Colonic mucosa (tissue), 4 donors: ENCODE measurements around the gene SIAH2. TPM values are rescaled to one million over a fixed set of nuclear protein-coding genes. Genes with fewer than 3 reads are reported as not detected.
"Not testable (repeated sequence)": the region's sequence is repeated elsewhere in the genome, so short reads cannot be mapped to it uniquely, and the experiment has no call there.

Experiments used
- DNase-seq: peaks from one replicate; pipeline ENCODE4 v3.0.0-alpha.2; 2020
- H3K27ac ChIP-seq: fragments of 200-600 bp; one replicate; pipeline ENCODE4 v1.8.0; 2021
- H3K27me3 ChIP-seq: fragments of 200-600 bp; one replicate; pipeline ENCODE4 v1.8.0; 2021
- H3K36me3 ChIP-seq: fragments of 200-600 bp; one replicate; pipeline ENCODE4 v1.8.0; 2021
- H3K4me1 ChIP-seq: fragments of 200-600 bp; one replicate; pipeline ENCODE4 v1.8.0; 2021; ENCODE audit warnings: mild to moderate bottlenecking
- H3K4me3 ChIP-seq: fragments of 200-600 bp; one replicate; pipeline ENCODE4 v1.8.0; 2021
- H3K9ac ChIP-seq, 2 donors: one replicate each; pipeline ENCODE4 v1.7.0; 2013; ENCODE audit warnings: control low read depth in 2 of 2, low read depth in 2 of 2, low read length in 2 of 2
- H3K9me3 ChIP-seq: fragments of 200-600 bp; one replicate; pipeline ENCODE4 v1.8.0; 2021
- intact Hi-C: fragments of 100-400 bp; cut with DNase I; formaldehyde crosslinking; loops from one replicate; pipeline ENCODE4 v1.14.1; 2022
- total RNA-seq, 2 donors: library from RNA; stranded (reverse); fragmentation: NEBNext Ultra II Directional in 1 of 2; extraction: Animal tissue kit (Norgen Biotek cat#: 25700) in 1 of 2; gene quantifications; one replicate each; pipeline ENCODE4 v1.2.1, GENCODE V29; 2021
- TF ChIP-seq, protein P1 (sequence below): fragments of 200-600 bp; IDR thresholded peaks from one replicate; pipeline ENCODE4 v1.8.0; 2022; ENCODE audit warnings: antibody characterized with exemption, mild to moderate bottlenecking
- donor health status: healthy.
- donor health status: DM: no; HTN: no; CAD: no.
- donor health status: DM: no; HTN: no; CAD: no.

SIAH2 gene
- total RNA-seq, 2 donors from 2014 or later = 27.9 to 33.8 TPM

DNA sequence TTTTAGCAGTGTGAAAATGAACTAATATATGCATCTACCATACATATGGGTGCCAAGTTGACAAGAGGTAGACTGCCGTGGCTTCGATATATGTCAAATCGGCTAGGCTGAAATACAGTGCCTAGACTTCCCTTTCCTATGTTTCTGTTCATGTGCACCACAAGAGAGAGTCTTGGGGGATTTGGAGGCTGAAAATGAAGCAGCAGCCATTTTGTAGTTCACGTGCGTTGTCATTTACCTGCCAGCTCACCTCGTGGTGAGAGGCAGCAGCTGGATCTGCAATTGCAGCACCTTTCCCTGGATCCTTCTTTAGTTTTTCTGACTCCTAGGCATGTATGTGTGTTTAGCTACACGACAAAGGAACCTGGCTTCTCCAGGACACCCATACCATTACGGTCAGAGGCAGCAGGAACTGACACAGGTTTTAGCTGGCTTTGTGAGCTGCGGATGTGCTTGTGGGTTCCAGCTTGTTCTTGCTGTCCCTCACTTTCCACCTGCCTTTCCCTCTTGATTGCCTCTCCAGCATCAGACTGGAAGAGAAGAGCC, 40.5 kb upstream of the SIAH2 start:
- intact Hi-C loops = no loop called here
- Histone ChIP-seq H3K4me3 (no peak overlapping the region), H3K27ac (no peak overlapping the region), H3K36me3 (no peaks in the 10 kb centered on the region), H3K27me3 (no peaks in the 10 kb centered on the region), H3K9ac (no peak overlapping the region), H3K9me3 (no peaks in the 10 kb centered on the region), H3K4me1 (no peaks in the 10 kb centered on the region)
- no peak for DNase-seq
- TF ChIP-seq, protein P1, sequence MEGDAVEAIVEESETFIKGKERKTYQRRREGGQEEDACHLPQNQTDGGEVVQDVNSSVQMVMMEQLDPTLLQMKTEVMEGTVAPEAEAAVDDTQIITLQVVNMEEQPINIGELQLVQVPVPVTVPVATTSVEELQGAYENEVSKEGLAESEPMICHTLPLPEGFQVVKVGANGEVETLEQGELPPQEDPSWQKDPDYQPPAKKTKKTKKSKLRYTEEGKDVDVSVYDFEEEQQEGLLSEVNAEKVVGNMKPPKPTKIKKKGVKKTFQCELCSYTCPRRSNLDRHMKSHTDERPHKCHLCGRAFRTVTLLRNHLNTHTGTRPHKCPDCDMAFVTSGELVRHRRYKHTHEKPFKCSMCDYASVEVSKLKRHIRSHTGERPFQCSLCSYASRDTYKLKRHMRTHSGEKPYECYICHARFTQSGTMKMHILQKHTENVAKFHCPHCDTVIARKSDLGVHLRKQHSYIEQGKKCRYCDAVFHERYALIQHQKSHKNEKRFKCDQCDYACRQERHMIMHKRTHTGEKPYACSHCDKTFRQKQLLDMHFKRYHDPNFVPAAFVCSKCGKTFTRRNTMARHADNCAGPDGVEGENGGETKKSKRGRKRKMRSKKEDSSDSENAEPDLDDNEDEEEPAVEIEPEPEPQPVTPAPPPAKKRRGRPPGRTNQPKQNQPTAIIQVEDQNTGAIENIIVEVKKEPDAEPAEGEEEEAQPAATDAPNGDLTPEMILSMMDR = no peak

DNA sequence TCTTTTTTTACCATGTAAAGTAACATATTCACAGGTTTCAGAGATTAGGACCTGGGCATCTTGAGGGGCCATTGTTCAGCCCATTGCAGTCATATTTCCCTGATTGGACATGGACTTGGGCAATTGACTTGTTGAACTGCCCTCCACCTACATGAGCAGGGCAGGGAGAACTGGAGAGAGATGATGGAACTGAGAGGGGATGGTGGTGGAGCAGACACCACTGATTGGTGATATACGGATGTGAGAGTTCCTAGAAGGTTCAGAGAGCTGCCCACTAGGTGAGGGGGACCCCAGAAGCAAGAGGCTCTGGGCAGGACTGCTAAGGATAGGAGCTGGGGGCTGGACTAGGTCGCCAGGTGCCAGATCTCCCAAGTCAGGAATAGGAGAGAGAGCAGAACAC, 37.8 kb upstream of the SIAH2 start:
- no peak for DNase-seq
- Histone ChIP-seq H3K9me3 (no peaks in the 10 kb centered on the region), H3K27ac (no peak overlapping the region), H3K4me3 (no peak overlapping the region), H3K9ac (no peak overlapping the region), H3K27me3 (no peaks in the 10 kb centered on the region), H3K4me1 (no peaks in the 10 kb centered on the region), H3K36me3 (no peaks in the 10 kb centered on the region)
- TF ChIP-seq, protein P1 = no peak
- intact Hi-C loops = no loop called here

GRCh38 chr3:150798122-150798618, 35.2 kb upstream of the SIAH2 start:
- intact Hi-C loops = no loop called here

GRCh38 chr3:150797155-150797554, 34.2 kb upstream of the SIAH2 start:
- H3K27ac ChIP-seq = no peak overlapping the region
- TF ChIP-seq, protein P1 = no peak
- no peaks in the 10 kb centered on the region for H3K36me3 ChIP-seq
- no peak for DNase-seq
- H3K9me3 ChIP-seq = no peaks in the 10 kb centered on the region
- intact Hi-C loops = no loop called here
- H3K27me3 ChIP-seq = no peaks in the 10 kb centered on the region
- H3K9ac ChIP-seq = no peak overlapping the region
- H3K4me3 ChIP-seq = no peak overlapping the region
- H3K4me1 ChIP-seq = no peaks in the 10 kb centered on the region

More at GRCh38 chr3:150798122-150798618, 35.2 kb upstream of the SIAH2 start:
- Histone ChIP-seq H3K9ac (no peak overlapping the region), H3K4me3 (no peak overlapping the region), H3K36me3 (no peaks in the 10 kb centered on the region), H3K27ac (no peak overlapping the region), H3K9me3 (no peaks in the 10 kb centered on the region), H3K4me1 (no peaks in the 10 kb centered on the region), H3K27me3 (no peaks in the 10 kb centered on the region)
- TF ChIP-seq, protein P1 = no peak
- no peak for DNase-seq

GRCh38 chr3:150796527-150796926, 33.6 kb upstream of the SIAH2 start:
- H3K9me3 ChIP-seq, H3K4me1 ChIP-seq, H3K4me3 ChIP-seq, H3K27ac ChIP-seq, H3K36me3 ChIP-seq, intact Hi-C loops, H3K9ac ChIP-seq, DNase-seq, H3K27me3 ChIP-seq: not testable (repeated sequence)

GRCh38 chr3:150793641-150794040, 30.7 kb upstream of the SIAH2 start:
- Histone ChIP-seq H3K4me1 (no peaks in the 10 kb centered on the region), H3K27ac (no peak overlapping the region), H3K9ac (no peak overlapping the region), H3K36me3 (no peaks in the 10 kb centered on the region), H3K4me3 (no peak overlapping the region), H3K9me3 (no peaks in the 10 kb centered on the region), H3K27me3 (no peaks in the 10 kb centered on the region)
- TF ChIP-seq, protein P1 = no peak
- intact Hi-C loops = loop anchor here (5.0 kb wide), 1 partner anchor 354 kb away; no protein-coding TSS in a partner anchor
- DNase-seq = no peak
